Ovary (tissue), 3 donors: ENCODE measurements around the gene NBEA.

ENCODE experiments used
- CTCF ChIP-seq, 3 donors: fragments of 450-650 bp in 2 of 3; fragments of 200-600 bp in 1 of 3; IDR thresholded peaks; one replicate each; pipeline versions ENCODE4 v1.5.1 to v1.8.0; 2016 to 2022; ENCODE audit warnings: antibody characterized with exemption in 3 of 3, mild to moderate bottlenecking in 1 of 3
- EP300 ChIP-seq: sonication (generic); formaldehyde crosslinking; IDR thresholded peaks from one replicate; pipeline ENCODE4 v1.6.1; 2017; ENCODE audit warnings: antibody characterized with exemption
- POLR2A ChIP-seq: fragments of 450-650 bp; IDR thresholded peaks from one replicate; pipeline ENCODE4 v1.6.1; 2017; ENCODE audit warnings: antibody characterized with exemption, mild to moderate bottlenecking, moderate library complexity
- donor health status: DM: no; HTN: no; CAD: no.

- TF ChIP-seq CTCF (IDR thresholded peaks at IDR 0.05), result no peak
- no peak for TF ChIP-seq POLR2A
- no peak for TF ChIP-seq EP300
These were observed 536.4 kb downstream of the NBEA start for GRCh38 chr13:35478271-35479037.
